Activated CD4-positive, alpha-beta T cell treated with anti-CD3 and anti-CD28 coated beads for 48 hours (primary cell): ENCODE measurements around the gene SCARB1.

Source experiments
- DNase-seq: peaks from one replicate; pipeline ENCODE4 v3.0.0-alpha.2; 2020

SCARB1 gene

GRCh38 chr12:124819080-124819479, 44.6 kb downstream of the SCARB1 start:
- DNase-seq: no peak

GRCh38 chr12:124817076-124818000, 46.3 kb downstream of the SCARB1 start:
- DNase-seq: no peak

- DNase-seq: no peak
These were observed 47.3 kb downstream of the SCARB1 start for GRCh38 chr12:124816295-124816854.

- no peak for DNase-seq
These were observed 48.7 kb downstream of the SCARB1 start for GRCh38 chr12:124814741-124815613.

- no peak for DNase-seq
These were observed 49.9 kb downstream of the SCARB1 start for GRCh38 chr12:124813782-124814181.

GRCh38 chr12:124812979-124813378, 50.7 kb downstream of the SCARB1 start:
- DNase-seq: no peak

- no peak for DNase-seq
These were observed 51.3 kb downstream of the SCARB1 start for GRCh38 chr12:124812356-124812755.

- DNase-seq: no peak
These were observed 52.0 kb downstream of the SCARB1 start for GRCh38 chr12:124811633-124812032.

GRCh38 chr12:124809878-124810277, 53.8 kb downstream of the SCARB1 start:
- no peak for DNase-seq

- DNase-seq: no peak
These were observed 54.3 kb downstream of the SCARB1 start for GRCh38 chr12:124809391-124809790.

GRCh38 chr12:124808272-124808671, 55.4 kb downstream of the SCARB1 start:
- no peak for DNase-seq

GRCh38 chr12:124805876-124806668, 57.6 kb downstream of the SCARB1 start:
- no peak for DNase-seq

GRCh38 chr12:124805050-124805449, 58.6 kb downstream of the SCARB1 start:
- DNase-seq: no peak

- DNase-seq: no peak
These were observed 59.5 kb downstream of the SCARB1 start for GRCh38 chr12:124804011-124804621.

GRCh38 chr12:124802361-124802760, 61.3 kb downstream of the SCARB1 start:
- no peak for DNase-seq

GRCh38 chr12:124800506-124800905, 63.2 kb downstream of the SCARB1 start:
- no peak for DNase-seq

- no peak for DNase-seq
These were observed 66.3 kb downstream of the SCARB1 start for GRCh38 chr12:124797321-124797720.

GRCh38 chr12:124796303-124796960, 67.2 kb downstream of the SCARB1 start:
- DNase-seq: no peak

GRCh38 chr12:124795081-124795948, 68.3 kb downstream of the SCARB1 start:
- DNase-seq: no peak

GRCh38 chr12:124792961-124793441, 70.7 kb downstream of the SCARB1 start:
- DNase-seq: no peak
